ENCODE data around the gene KLHL29. TPM values are rescaled to one million over a fixed set of nuclear protein-coding genes. Genes with fewer than 3 reads are reported as not detected.

KLHL29 gene
- total RNA-seq, 1 donor from 2014 or later, result 4.4 TPM

GRCh38 chr2:23658466-23658942 is 273.5 kb downstream of the KLHL29 start:
- peaks cover 6% of the 10 kb centered on the region for H3K4me1 Mint-ChIP-seq (ENCODE audit: low read depth)
- no peaks in the 10 kb centered on the region for H3K36me3 Mint-ChIP-seq (ENCODE audit: insufficient read depth)
- H3K27me3 Mint-ChIP-seq, result peaks cover 7% of the 10 kb centered on the region
- DNase-seq (ENCODE audit: low spot score, unreplicated experiment), result no peak
- H3K4me3 Mint-ChIP-seq (ENCODE audit: low read depth), result no peak overlapping the region
- no peaks in the 10 kb centered on the region for H3K9me3 Mint-ChIP-seq (ENCODE audit: low read depth)
- no peak overlapping the region for H3K27ac Mint-ChIP-seq
- TF ChIP-seq, protein P1, sequence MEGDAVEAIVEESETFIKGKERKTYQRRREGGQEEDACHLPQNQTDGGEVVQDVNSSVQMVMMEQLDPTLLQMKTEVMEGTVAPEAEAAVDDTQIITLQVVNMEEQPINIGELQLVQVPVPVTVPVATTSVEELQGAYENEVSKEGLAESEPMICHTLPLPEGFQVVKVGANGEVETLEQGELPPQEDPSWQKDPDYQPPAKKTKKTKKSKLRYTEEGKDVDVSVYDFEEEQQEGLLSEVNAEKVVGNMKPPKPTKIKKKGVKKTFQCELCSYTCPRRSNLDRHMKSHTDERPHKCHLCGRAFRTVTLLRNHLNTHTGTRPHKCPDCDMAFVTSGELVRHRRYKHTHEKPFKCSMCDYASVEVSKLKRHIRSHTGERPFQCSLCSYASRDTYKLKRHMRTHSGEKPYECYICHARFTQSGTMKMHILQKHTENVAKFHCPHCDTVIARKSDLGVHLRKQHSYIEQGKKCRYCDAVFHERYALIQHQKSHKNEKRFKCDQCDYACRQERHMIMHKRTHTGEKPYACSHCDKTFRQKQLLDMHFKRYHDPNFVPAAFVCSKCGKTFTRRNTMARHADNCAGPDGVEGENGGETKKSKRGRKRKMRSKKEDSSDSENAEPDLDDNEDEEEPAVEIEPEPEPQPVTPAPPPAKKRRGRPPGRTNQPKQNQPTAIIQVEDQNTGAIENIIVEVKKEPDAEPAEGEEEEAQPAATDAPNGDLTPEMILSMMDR (IDR thresholded peaks at IDR 0.05; ENCODE audit: unreplicated experiment), result no peak

GRCh38 chr2:23659328-23659727 is 274.3 kb downstream of the KLHL29 start:
- TF ChIP-seq, protein P1 (IDR thresholded peaks at IDR 0.05; ENCODE audit: unreplicated experiment), result no peak

GRCh38 chr2:23659773-23660172 is 274.8 kb downstream of the KLHL29 start:
- TF ChIP-seq, protein P1 (IDR thresholded peaks at IDR 0.05; ENCODE audit: unreplicated experiment), result no peak
- no peaks in the 10 kb centered on the region for H3K36me3 Mint-ChIP-seq (ENCODE audit: insufficient read depth)
- peak overlapping the region; percentile 58 for H3K27ac Mint-ChIP-seq
- H3K9me3 Mint-ChIP-seq (ENCODE audit: low read depth), result no peaks in the 10 kb centered on the region
- no peak overlapping the region for H3K4me3 Mint-ChIP-seq (ENCODE audit: low read depth)
- peaks cover 6% of the 10 kb centered on the region for H3K4me1 Mint-ChIP-seq (ENCODE audit: low read depth)
- no peak for DNase-seq (ENCODE audit: low spot score, unreplicated experiment)
- peaks cover 11% of the 10 kb centered on the region for H3K27me3 Mint-ChIP-seq

More at GRCh38 chr2:23659328-23659727, 274.3 kb downstream of the KLHL29 start:
- H3K27ac Mint-ChIP-seq, result no peak overlapping the region
- no peak overlapping the region for H3K4me3 Mint-ChIP-seq (ENCODE audit: low read depth)
- no peak for DNase-seq (ENCODE audit: low spot score, unreplicated experiment)
- H3K9me3 Mint-ChIP-seq (ENCODE audit: low read depth), result no peaks in the 10 kb centered on the region
- H3K4me1 Mint-ChIP-seq (ENCODE audit: low read depth), result peaks cover 6% of the 10 kb centered on the region
- H3K27me3 Mint-ChIP-seq, result peaks cover 11% of the 10 kb centered on the region
- no peaks in the 10 kb centered on the region for H3K36me3 Mint-ChIP-seq (ENCODE audit: insufficient read depth)

DNA sequence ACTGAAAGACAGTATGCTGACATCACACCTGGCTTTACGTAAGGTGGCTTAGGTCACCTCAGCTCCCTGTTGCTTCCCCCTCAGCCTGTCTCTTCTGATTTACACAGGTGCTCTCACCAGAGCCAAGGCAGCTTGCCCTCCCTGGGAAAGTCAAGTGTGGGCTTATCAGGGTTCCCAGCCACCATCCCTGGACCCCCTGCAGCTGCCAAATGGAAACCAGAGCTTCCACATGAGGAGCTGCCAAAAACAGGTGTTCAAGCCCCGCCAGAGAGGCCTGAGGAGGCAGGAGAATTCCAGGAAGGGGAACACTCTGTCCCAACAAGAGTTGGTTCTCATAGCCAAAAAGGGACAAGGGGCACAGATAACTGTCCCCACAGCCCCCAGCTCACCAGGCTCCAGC is 275.3 kb downstream of the KLHL29 start:
- Mint-ChIP-seq H3K4me1 (ENCODE audit: low read depth) (peaks cover 6% of the 10 kb centered on the region), H3K4me3 (ENCODE audit: low read depth) (no peak overlapping the region)
- no peak for DNase-seq (ENCODE audit: low spot score, unreplicated experiment)

GRCh38 chr2:23661276-23662050 is 276.5 kb downstream of the KLHL29 start:
- no peak overlapping the region for H3K4me3 Mint-ChIP-seq (ENCODE audit: low read depth)
- DNase-seq (ENCODE audit: low spot score, unreplicated experiment), result no peak
- peaks cover 6% of the 10 kb centered on the region for H3K4me1 Mint-ChIP-seq (ENCODE audit: low read depth)
- H3K9me3 Mint-ChIP-seq (ENCODE audit: low read depth), result no peaks in the 10 kb centered on the region
- TF ChIP-seq, protein P1 (IDR thresholded peaks at IDR 0.05; ENCODE audit: unreplicated experiment), result no peak
- no peaks in the 10 kb centered on the region for H3K36me3 Mint-ChIP-seq (ENCODE audit: insufficient read depth)
- no peak overlapping the region for H3K27ac Mint-ChIP-seq
- peaks cover 8% of the 10 kb centered on the region for H3K27me3 Mint-ChIP-seq

More for the DNA sequence above, 275.3 kb downstream of the KLHL29 start:
- no peaks in the 10 kb centered on the region for H3K9me3 Mint-ChIP-seq (ENCODE audit: low read depth)
- peak overlapping the region; percentile 58 for H3K27ac Mint-ChIP-seq
- peaks cover 11% of the 10 kb centered on the region for H3K27me3 Mint-ChIP-seq
- TF ChIP-seq, protein P1 (IDR thresholded peaks at IDR 0.05; ENCODE audit: unreplicated experiment), result no peak
- H3K36me3 Mint-ChIP-seq (ENCODE audit: insufficient read depth), result no peaks in the 10 kb centered on the region

All from progenitor cell of endocrine pancreas (in vitro differentiated cells).